Keratinocyte (primary cell): Measurements from ENCODE around the gene SLC8A1. TPM values are rescaled to one million over a fixed set of nuclear protein-coding genes. Genes with fewer than 3 reads are reported as not detected.

Experiments used
- DNase-seq: peaks from one replicate; pipeline ENCODE4 v3.0.0-alpha.2; 2011; ENCODE audit warnings: low read depth, missing footprints, low spot score
- FAIRE-seq: peaks from 2 replicates; lab custom pipeline; 2011; peaks lifted over from hg19 to GRCh38; lab: Jason Lieb, UNC
- H2AFZ ChIP-seq: 2 replicates; pipeline ENCODE4 v1.6.0; 2012; ENCODE audit warnings: low read length, control low read depth, inconsistent platforms; ENCODE audit not compliant: control insufficient read depth
- H3K27ac ChIP-seq: 2 replicates; pipeline ENCODE4 v1.5.1; 2011; ENCODE audit warnings: low read length; ENCODE audit not compliant: control insufficient read depth, insufficient read depth
- H3K27me3 ChIP-seq: 3 replicates; pipeline ENCODE4 v1.6.0; 2011; ENCODE audit warnings: low read length; ENCODE audit not compliant: control insufficient read depth, insufficient read depth; ENCODE audit errors: extremely low read depth
- H3K36me3 ChIP-seq, 2 experiments: 2 replicates in 1 of 2; 3 replicates in 1 of 2; pipeline ENCODE4 v1.5.1; 2011; ENCODE audit warnings: low read length in 2 of 2, mild to moderate bottlenecking in 1 of 2; ENCODE audit not compliant: control insufficient read depth in 2 of 2, insufficient read depth in 2 of 2; ENCODE audit errors: extremely low read depth in 1 of 2
- H3K4me1 ChIP-seq: 3 replicates; pipeline ENCODE4 v1.5.1; 2011; ENCODE audit warnings: low read length; ENCODE audit not compliant: control insufficient read depth, insufficient read depth; ENCODE audit errors: extremely low read depth
- H3K4me2 ChIP-seq: 3 replicates; pipeline ENCODE4 v1.6.0; 2011; ENCODE audit warnings: low read depth, low read length; ENCODE audit not compliant: control insufficient read depth, insufficient read depth; ENCODE audit errors: extremely low read depth
- H3K4me3 ChIP-seq, 3 experiments: fragments of 200-600 bp in 1 of 3; sonication (generic) in 1 of 3; 2 replicates in 2 of 3; 3 replicates in 1 of 3; pipeline ENCODE4 v1.5.1; 2011 to 2016; ENCODE audit warnings: low read length in 3 of 3, mild to moderate bottlenecking in 3 of 3, control low read depth in 2 of 3, inconsistent platforms in 1 of 3, low read depth in 1 of 3, mixed read lengths in 1 of 3, mixed run types in 1 of 3, moderate library complexity in 1 of 3; ENCODE audit not compliant: control insufficient read depth in 2 of 3, insufficient read depth in 2 of 3; ENCODE audit errors: extremely low read depth in 1 of 3
- H3K79me2 ChIP-seq: 2 replicates; pipeline ENCODE4 v1.6.0; 2012; ENCODE audit warnings: low read length; ENCODE audit not compliant: control insufficient read depth, insufficient read depth
- H3K9ac ChIP-seq: 3 replicates; pipeline ENCODE4 v1.6.0; 2011; ENCODE audit warnings: low read length; ENCODE audit not compliant: control insufficient read depth, insufficient read depth; ENCODE audit errors: extremely low read depth
- H3K9me1 ChIP-seq: 3 replicates; pipeline ENCODE4 v1.6.0; 2011; ENCODE audit warnings: low read length; ENCODE audit not compliant: control insufficient read depth, insufficient read depth; ENCODE audit errors: extremely low read depth
- H3K9me3 ChIP-seq: 2 replicates; pipeline ENCODE4 v1.5.1; 2012; ENCODE audit warnings: low read depth, low read length; ENCODE audit not compliant: control insufficient read depth
- H4K20me1 ChIP-seq: 3 replicates; pipeline ENCODE4 v1.6.0; 2011; ENCODE audit warnings: low read length; ENCODE audit not compliant: control insufficient read depth, insufficient read depth; ENCODE audit errors: extremely low read depth
- EZH2 ChIP-seq: IDR thresholded peaks from one replicate; pipeline ENCODE4 v1.6.1; 2012; ENCODE audit warnings: inconsistent platforms, mild to moderate bottlenecking, low read length, moderate library complexity
- dilution Hi-C: fragments of 300-500 bp; cut with MboI; formaldehyde crosslinking; loops from one replicate; pipeline ENCODE4 v1.7.0; 2020; ENCODE audit warnings: low sequenced_read_pairs; ENCODE audit not compliant: extremely low pct_ligation_motif_present
- polyA plus RNA-seq, 5 experiments: library from polyadenylated mRNA; depleted of rRNA in 3 of 5; stranded (reverse) in 3 of 5; stranded (forward) in 1 of 5; unstranded in 1 of 5; fragments of >200 nt; gene quantifications; 1 replicate in 1 of 5; 2 replicates in 3 of 5; 3 replicates in 1 of 5; pipeline versions ENCODE4 v1.2.1 to v1.2.3, GENCODE V29; 2011 to 2012; ENCODE audit warnings: missing spikeins in 2 of 5, low read depth in 1 of 5, low replicate concordance in 1 of 5
- TF ChIP-seq, protein P1 (sequence below), 3 experiments: IDR thresholded peaks in 1 of 3; conservative IDR thresholded peaks in 1 of 3; optimal IDR thresholded peaks in 1 of 3; 2 replicates in 2 of 3; 3 replicates in 1 of 3; pipeline versions ENCODE3 to v1.5.1; 2011; ENCODE audit warnings: low read length in 3 of 3, mild to moderate bottlenecking in 3 of 3, moderate library complexity in 2 of 3, control low read depth in 1 of 3, inconsistent platforms in 1 of 3; ENCODE audit not compliant: insufficient read depth in 2 of 3; ENCODE audit errors: extremely low read depth in 1 of 3

The SLC8A1 gene
- polyA plus RNA-seq, 1 donor (not counting 4 experiments of a cell fraction or from before 2014, with no cell fraction given) = 2.7 TPM

DNA sequence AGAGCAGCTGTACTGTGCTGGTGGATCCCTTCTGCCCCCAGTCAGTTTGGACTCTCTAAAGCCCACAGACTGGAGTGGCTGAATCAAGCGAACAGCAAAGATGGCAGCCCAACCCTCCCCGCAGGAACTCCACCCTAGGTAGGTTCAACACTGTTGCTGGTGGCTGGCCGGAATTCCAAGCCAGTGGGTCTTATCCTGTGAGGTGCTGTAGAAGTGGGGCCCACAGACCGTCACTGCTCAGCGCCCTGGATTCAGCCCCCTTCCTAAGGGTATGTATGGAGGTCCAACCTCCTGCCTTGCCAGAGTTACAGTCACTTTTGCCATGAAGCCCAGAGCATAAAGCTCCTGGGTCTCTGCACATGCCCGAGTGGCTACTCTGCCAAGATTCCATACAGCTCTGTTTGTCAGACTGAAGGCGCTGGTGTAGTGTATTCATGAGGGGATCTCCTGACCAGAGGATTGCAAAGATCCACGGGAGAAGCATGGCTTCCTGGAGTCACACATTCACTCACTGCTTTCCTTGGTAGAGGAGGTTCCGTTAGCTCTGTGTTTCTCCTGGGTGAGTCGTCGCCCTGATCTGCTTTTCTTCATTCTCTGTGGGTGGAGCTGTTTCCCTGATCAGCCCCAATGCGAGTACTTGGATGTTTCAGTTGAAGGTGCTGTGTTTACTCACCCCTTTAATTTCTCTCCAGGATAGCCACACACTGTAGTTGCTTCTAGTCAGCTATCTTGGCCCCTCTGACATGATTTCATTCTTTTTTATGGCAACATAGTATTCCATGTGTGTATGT lies 379.3 kb downstream of the SLC8A1 start:
- Histone ChIP-seq H3K9ac (no peak overlapping the region), H3K79me2 (no peaks in the 10 kb centered on the region), H4K20me1 (no peaks in the 10 kb centered on the region), H3K27me3 (no peaks in the 10 kb centered on the region), H2AFZ (no peak overlapping the region), H3K36me3 (no peaks in the 10 kb centered on the region), H3K4me1 (no peaks in the 10 kb centered on the region), H3K9me1 (no peaks in the 10 kb centered on the region), H3K9me3 (no peaks in the 10 kb centered on the region), H3K4me3 (no peak overlapping the region), H3K4me2 (no peak overlapping the region), H3K27ac (no peak overlapping the region)
- FAIRE-seq (no peak), DNase-seq (no peak)
- dilution Hi-C loops = no loop called here
- no peak for TF ChIP-seq EZH2
- TF ChIP-seq, protein P1, sequence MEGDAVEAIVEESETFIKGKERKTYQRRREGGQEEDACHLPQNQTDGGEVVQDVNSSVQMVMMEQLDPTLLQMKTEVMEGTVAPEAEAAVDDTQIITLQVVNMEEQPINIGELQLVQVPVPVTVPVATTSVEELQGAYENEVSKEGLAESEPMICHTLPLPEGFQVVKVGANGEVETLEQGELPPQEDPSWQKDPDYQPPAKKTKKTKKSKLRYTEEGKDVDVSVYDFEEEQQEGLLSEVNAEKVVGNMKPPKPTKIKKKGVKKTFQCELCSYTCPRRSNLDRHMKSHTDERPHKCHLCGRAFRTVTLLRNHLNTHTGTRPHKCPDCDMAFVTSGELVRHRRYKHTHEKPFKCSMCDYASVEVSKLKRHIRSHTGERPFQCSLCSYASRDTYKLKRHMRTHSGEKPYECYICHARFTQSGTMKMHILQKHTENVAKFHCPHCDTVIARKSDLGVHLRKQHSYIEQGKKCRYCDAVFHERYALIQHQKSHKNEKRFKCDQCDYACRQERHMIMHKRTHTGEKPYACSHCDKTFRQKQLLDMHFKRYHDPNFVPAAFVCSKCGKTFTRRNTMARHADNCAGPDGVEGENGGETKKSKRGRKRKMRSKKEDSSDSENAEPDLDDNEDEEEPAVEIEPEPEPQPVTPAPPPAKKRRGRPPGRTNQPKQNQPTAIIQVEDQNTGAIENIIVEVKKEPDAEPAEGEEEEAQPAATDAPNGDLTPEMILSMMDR (optimal IDR thresholded peaks at IDR 0.05 in 1 of 3, IDR thresholded peaks at IDR 0.05 in 1 of 3, conservative IDR thresholded peaks at IDR 0.05 in 1 of 3; ENCODE audit: extremely low read depth in 1 of 3, insufficient read depth in 2 of 3, low read length in 3 of 3) = no peak

- H3K4me3 ChIP-seq = no peak overlapping the region
- dilution Hi-C loops = no loop called here
- H3K36me3 ChIP-seq = no peaks in the 10 kb centered on the region
- no peak for DNase-seq
- H3K9me3 ChIP-seq = no peaks in the 10 kb centered on the region
- no peak overlapping the region for H3K27ac ChIP-seq
- no peak overlapping the region for H3K9ac ChIP-seq
- no peak overlapping the region for H3K4me2 ChIP-seq
- H2AFZ ChIP-seq = no peak overlapping the region
- H3K79me2 ChIP-seq = no peaks in the 10 kb centered on the region
- H4K20me1 ChIP-seq = no peaks in the 10 kb centered on the region
- H3K27me3 ChIP-seq = no peaks in the 10 kb centered on the region
- H3K4me1 ChIP-seq = no peaks in the 10 kb centered on the region
- TF ChIP-seq, protein P1 (optimal IDR thresholded peaks at IDR 0.05 in 1 of 3, IDR thresholded peaks at IDR 0.05 in 1 of 3, conservative IDR thresholded peaks at IDR 0.05 in 1 of 3; ENCODE audit: extremely low read depth in 1 of 3, insufficient read depth in 2 of 3, low read length in 3 of 3) = no peak
- no peak for TF ChIP-seq EZH2
- FAIRE-seq = no peak
- H3K9me1 ChIP-seq = no peaks in the 10 kb centered on the region
Observed at GRCh38 chr2:40062381-40062780, 389.5 kb downstream of the SLC8A1 start.
